Measurements from ENCODE around the gene SCT. TPM values are rescaled to one million over a fixed set of nuclear protein-coding genes. Genes with fewer than 3 reads are reported as not detected.

SCT gene
- total RNA-seq, 6 donors from 2014 or later: 0.72 TPM; not detected in 5

DNA sequence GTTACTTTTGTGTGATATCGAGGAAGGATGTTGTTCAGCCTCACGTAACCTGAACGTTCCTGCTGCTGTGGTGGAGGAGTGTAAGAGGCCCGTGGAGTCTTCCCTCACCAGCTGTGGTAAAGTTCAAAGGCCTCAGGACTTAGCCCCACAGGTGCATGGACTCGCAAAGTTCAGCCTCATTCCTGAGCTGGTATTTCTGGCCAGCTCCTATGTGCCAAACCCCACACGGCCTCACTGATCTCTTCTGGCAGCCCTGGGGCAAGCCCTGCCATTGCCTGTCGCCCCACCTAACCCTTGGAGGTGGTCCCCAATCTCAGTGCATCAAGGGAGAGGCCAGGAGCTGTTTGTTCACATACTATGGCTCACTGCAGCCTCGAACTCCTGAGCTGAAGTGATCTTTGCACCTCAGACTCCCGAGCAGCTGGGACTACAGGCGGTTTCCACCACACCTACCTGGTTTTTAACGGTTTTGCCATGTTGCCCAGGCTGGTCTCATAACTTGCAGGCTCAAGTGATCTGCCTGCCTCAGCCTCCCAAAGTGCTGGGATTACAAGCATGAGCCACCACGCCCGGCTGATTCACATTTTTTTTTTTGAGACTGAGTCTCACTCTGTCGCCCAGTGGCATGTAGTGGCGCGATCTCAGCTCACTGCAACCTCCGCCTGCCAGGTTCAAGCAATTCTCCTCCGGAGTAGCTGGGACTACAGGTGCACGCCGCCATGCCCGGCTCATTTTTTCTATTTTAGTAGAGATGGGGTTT is 48.5 kb downstream of the SCT start:
- TF ChIP-seq POLR2A (IDR thresholded peaks at IDR 0.05): no peak
- no peak for TF ChIP-seq EP300 (IDR thresholded peaks at IDR 0.05)
- TF ChIP-seq, protein P1, sequence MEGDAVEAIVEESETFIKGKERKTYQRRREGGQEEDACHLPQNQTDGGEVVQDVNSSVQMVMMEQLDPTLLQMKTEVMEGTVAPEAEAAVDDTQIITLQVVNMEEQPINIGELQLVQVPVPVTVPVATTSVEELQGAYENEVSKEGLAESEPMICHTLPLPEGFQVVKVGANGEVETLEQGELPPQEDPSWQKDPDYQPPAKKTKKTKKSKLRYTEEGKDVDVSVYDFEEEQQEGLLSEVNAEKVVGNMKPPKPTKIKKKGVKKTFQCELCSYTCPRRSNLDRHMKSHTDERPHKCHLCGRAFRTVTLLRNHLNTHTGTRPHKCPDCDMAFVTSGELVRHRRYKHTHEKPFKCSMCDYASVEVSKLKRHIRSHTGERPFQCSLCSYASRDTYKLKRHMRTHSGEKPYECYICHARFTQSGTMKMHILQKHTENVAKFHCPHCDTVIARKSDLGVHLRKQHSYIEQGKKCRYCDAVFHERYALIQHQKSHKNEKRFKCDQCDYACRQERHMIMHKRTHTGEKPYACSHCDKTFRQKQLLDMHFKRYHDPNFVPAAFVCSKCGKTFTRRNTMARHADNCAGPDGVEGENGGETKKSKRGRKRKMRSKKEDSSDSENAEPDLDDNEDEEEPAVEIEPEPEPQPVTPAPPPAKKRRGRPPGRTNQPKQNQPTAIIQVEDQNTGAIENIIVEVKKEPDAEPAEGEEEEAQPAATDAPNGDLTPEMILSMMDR (IDR thresholded peaks at IDR 0.05): no peak
- no peak for TF ChIP-seq POLR2AphosphoS5 (IDR thresholded peaks at IDR 0.05)
- WGBS, 2 donors: 79 to 81% methylated on average over 20 to 21 of the region's 21 CpGs
- Histone ChIP-seq H3K4me1 (peaks cover 44 to 59% (median 49%) of the 10 kb centered on the region in 4 donors), H3K36me3 (peaks cover 4 to 19% (median 15%) of the 10 kb centered on the region in 4 donors), H3K27ac (no peak overlapping the region), H3K27me3 (no peaks in the 10 kb centered on the region), H3K9me3 (no peaks in the 10 kb centered on the region), H3K4me3 (no peak overlapping the region)
- DNase-seq: no peak
- no peak for ATAC-seq (ENCODE audit: low FRiP score in 2 of 2)

DNA sequence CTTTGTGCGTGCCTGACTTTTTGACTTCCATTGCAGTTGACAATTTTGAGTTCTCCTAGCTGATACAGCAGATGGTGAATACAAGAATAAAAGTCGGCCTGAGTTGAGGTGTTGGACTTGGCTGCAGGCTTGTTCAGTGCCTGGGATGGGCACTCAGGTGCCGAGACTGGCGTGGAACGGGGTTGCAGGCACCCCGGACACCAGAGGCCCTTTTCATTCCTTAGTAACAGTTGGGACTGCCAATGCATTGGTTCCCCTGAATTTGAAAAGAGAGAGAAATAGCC is 49.4 kb downstream of the SCT start:
- no peaks in the 10 kb centered on the region for H3K27me3 ChIP-seq
- peaks cover 3 to 10% (median 6%) of the 10 kb centered on the region in 4 donors for H3K36me3 ChIP-seq
- peaks cover 45 to 61% (median 54%) of the 10 kb centered on the region in 4 donors for H3K4me1 ChIP-seq
- peak overlapping the region in 3 of 4 donors; percentile 80 to 96 (median 88) for H3K4me3 ChIP-seq
- WGBS, 2 donors: 54 to 93% methylated on average over 3 to 6 of the region's 6 CpGs
- ATAC-seq (ENCODE audit: low FRiP score in 2 of 2): no peak
- peak in 1 of 2 donors; percentile 23 for DNase-seq
- H3K27ac ChIP-seq: peak overlapping the region in 3 of 4 donors; percentile 92 to 97 (median 92)
- H3K9me3 ChIP-seq: no peaks in the 10 kb centered on the region
- TF ChIP-seq, protein P1 (IDR thresholded peaks at IDR 0.05): no peak
- TF ChIP-seq POLR2AphosphoS5 (IDR thresholded peaks at IDR 0.05): no peak
- no peak for TF ChIP-seq EP300 (IDR thresholded peaks at IDR 0.05)
- no peak for TF ChIP-seq POLR2A (IDR thresholded peaks at IDR 0.05)

DNA sequence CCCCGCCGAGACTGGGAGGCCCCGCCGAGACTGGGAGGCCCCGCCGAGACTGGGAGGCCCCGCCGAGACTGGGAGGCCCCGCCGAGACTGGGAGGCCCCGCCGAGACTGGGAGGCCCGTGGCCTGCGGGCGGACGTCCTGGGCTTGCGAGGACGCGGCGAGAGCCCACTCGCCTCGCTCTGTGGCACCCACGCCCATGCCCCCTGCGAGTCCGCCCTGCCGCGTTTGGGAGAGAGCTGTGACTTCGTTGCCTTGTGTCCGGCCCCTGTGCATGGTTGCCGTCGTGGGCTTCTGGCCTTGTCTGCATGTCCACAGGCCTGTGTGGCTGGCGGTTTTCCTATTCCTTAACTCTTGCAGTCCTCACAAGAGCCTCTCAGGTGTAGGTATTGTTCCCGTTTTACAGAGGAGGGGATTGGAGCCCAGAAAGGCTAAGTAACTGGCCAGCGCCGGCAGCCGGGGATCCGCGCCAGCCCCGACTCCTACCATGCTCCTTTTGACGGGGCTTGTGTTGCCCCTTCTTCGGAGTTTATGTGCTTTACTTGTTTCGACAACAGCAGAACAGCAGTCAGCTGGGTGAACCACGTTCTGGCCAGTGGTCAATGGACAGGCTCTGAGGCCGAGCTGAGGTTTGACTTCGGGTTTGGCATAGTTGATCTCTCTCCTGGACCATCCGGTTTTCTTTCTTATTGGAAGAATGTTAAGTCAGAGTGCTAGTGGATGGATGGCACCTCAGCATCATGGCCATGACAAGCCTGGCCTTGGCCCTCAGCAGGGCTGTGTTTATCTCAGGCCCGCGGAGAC is 50.0 kb downstream of the SCT start:
- no peaks in the 10 kb centered on the region for H3K27me3 ChIP-seq
- 1 to 6% methylated on average over 15 to 25 of the region's 48 CpGs for WGBS, 2 donors
- H3K36me3 ChIP-seq: peaks cover 0 to 4% (median 4%) of the 10 kb centered on the region in 4 donors
- no peak for ATAC-seq (ENCODE audit: low FRiP score in 2 of 2)
- peak overlapping the region; percentile 92 to 97 (median 94) for H3K27ac ChIP-seq
- H3K4me1 ChIP-seq: peaks cover 45 to 61% (median 54%) of the 10 kb centered on the region in 4 donors
- H3K9me3 ChIP-seq: no peaks in the 10 kb centered on the region
- peak in 1 of 2 donors; percentile 86 for DNase-seq
- TF ChIP-seq, protein P1 (IDR thresholded peaks at IDR 0.05): no peak
- no peak for TF ChIP-seq POLR2AphosphoS5 (IDR thresholded peaks at IDR 0.05)
- H3K4me3 ChIP-seq: peak overlapping the region; percentile 78 to 96 (median 84)

Other genes with a start within 250 kb of the SCT start
- 10 to 100 TPM; 33.4 to 86.3 (median 55.2) TPM for gene PKP3, start 233.0 kb downstream of the SCT start, total RNA-seq
- gene SIGIRR, start 212.2 kb downstream of the SCT start, total RNA-seq: 100 to 1,000 TPM in 3 of 6 donors, 10 to 100 TPM in 3; 54.7 to 116 (median 91.1) TPM
- 10 to 100 TPM; 11.7 to 62.9 (median 18.8) TPM for gene ANO9, start 185.2 kb downstream of the SCT start, total RNA-seq
- gene PTDSS2, start 176.9 kb downstream of the SCT start, total RNA-seq: 100 to 1,000 TPM in 1 of 6 donors, 10 to 100 TPM in 5; 29.6 to 188 (median 45.1) TPM
- 100 to 1,000 TPM; 236 to 374 (median 339) TPM for gene RNH1, start 119.9 kb downstream of the SCT start, total RNA-seq
- 10 to 100 TPM; 45.5 to 85.0 (median 59.9) TPM for gene HRAS, start 91.6 kb downstream of the SCT start, total RNA-seq
- 10 to 100 TPM in 1 of 6 donors, 1 to 10 TPM in 5; 3.5 to 11.5 (median 5.8) TPM for gene LRRC56, start 89.7 kb downstream of the SCT start, total RNA-seq
- 10 to 100 TPM in 2 of 6 donors, 1 to 10 TPM in 4; 4.6 to 32.5 (median 6.7) TPM for gene LMNTD2, start 66.4 kb downstream of the SCT start, total RNA-seq
- gene RASSF7, start 66.2 kb downstream of the SCT start, total RNA-seq: 100 to 1,000 TPM in 5 of 6 donors, 10 to 100 TPM in 1; 80.2 to 222 (median 129) TPM
- 10 to 100 TPM; 25.7 to 93.2 (median 37.9) TPM for gene PHRF1, start 50.7 kb downstream of the SCT start, total RNA-seq
- gene IRF7, start 11.2 kb downstream of the SCT start, total RNA-seq: 100 to 1,000 TPM in 2 of 6 donors, 10 to 100 TPM in 4; 32.6 to 123 (median 56.2) TPM
- under 1 TPM in 1 of 6 donors, not detected in 5; 0.40 TPM for gene CDHR5, start 2.2 kb downstream of the SCT start, total RNA-seq
- 1 to 10 TPM in 3 of 6 donors, under 1 TPM in 1, not detected in 2; 0.54 to 4.2 (median 1.5) TPM for gene DRD4, start 10.1 kb upstream of the SCT start, total RNA-seq
- gene DEAF1, start 68.0 kb upstream of the SCT start, total RNA-seq: 10 to 100 TPM; 23.9 to 87.3 (median 35.6) TPM
- gene TMEM80, start 68.6 kb upstream of the SCT start, total RNA-seq: 10 to 100 TPM; 28.6 to 62.9 (median 36.1) TPM
- gene EPS8L2, start 79.0 kb upstream of the SCT start, total RNA-seq: 100 to 1,000 TPM; 120 to 497 (median 199) TPM
- gene TALDO1, start 120.3 kb upstream of the SCT start, total RNA-seq: 100 to 1,000 TPM; 163 to 313 (median 217) TPM
- 10 to 100 TPM; 14.8 to 77.7 (median 63.6) TPM for gene GATD1, start 150.3 kb upstream of the SCT start, total RNA-seq
- gene CEND1, start 162.9 kb upstream of the SCT start, total RNA-seq: not detected
- 10 to 100 TPM; 13.6 to 29.3 (median 22.3) TPM for gene SLC25A22, start 171.1 kb upstream of the SCT start, total RNA-seq
- 10 to 100 TPM in 5 of 6 donors, 1 to 10 TPM in 1; 5.2 to 76.5 (median 15.4) TPM for gene PIDD1, start 178.1 kb upstream of the SCT start, total RNA-seq
- gene RPLP2, start 182.8 kb upstream of the SCT start, total RNA-seq: 1,000 to 10,000 TPM in 2 of 6 donors, 100 to 1,000 TPM in 4; 451 to 1,926 (median 773) TPM
- 100 to 1,000 TPM in 4 of 6 donors, 10 to 100 TPM in 2; 74.5 to 303 (median 164) TPM for gene PNPLA2, start 191.7 kb upstream of the SCT start, total RNA-seq
- 100 to 1,000 TPM in 1 of 6 donors, 10 to 100 TPM in 5; 29.0 to 157 (median 41.4) TPM for gene CRACR2B, start 200.7 kb upstream of the SCT start, total RNA-seq
- gene CD151, start 205.8 kb upstream of the SCT start, total RNA-seq: 100 to 1,000 TPM; 179 to 545 (median 421) TPM
- 100 to 1,000 TPM in 3 of 6 donors, 10 to 100 TPM in 3; 34.1 to 168 (median 102) TPM for gene POLR2L, start 215.3 kb upstream of the SCT start, total RNA-seq
- gene TSPAN4, start 215.7 kb upstream of the SCT start, total RNA-seq: 100 to 1,000 TPM in 5 of 6 donors, 10 to 100 TPM in 1; 91.3 to 181 (median 169) TPM

Data from upper lobe of left lung (tissue), 6 donors.